ENCODE data around the gene COL13A1. TPM values are rescaled to one million over a fixed set of nuclear protein-coding genes. Genes with fewer than 3 reads are reported as not detected.

The COL13A1 gene
- total RNA-seq: 4.6 TPM

DNA sequence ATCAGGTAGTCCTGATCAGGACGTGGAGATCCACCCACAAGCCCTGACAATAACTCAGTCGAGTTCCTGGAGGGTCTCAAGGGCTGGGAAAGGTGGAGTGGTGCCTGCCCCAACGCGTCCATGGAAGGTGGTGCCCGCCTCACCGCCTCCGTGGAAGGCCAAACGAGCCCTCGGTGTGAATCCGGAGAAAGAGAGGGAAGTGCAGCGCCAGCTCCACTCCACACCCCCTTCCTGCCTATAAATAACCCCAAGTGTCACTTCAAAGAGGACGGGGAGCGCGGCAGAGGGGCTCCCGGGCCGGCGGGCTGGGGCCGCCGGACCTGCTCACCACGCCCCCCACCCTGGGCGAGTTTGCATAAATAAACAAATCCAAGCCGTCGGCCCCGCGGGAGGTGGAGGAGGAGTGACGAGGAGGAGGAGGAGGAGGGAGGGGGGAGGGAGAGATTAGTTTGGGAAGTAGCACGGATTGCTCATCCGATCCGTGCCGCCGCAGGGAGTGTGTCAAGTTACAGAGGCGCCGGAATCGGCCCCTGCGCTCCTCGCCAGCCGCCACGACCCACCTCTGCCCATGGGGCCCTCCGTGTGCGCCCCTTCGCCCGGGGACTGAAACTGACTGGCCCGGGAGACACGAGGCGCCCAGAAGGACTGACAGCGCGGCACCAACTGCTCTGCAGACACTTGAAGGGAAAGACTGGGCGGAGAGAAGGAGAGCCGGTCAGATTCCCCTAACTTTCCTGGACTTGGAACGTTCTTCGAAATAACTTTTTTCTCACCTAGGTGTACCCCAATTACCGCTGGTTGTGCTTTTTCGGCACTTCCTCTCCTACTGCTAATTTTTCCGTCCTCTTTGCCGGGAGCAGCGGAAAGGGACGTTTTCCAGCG, at the start of gene COL13A1:
Gene COL13A1, plus strand, starts transcription at position 473 of the 882 bp plus-strand sequence. CDS start 518 bp downstream, outside the sequence.
- DNase-seq: peak; percentile 74

DNA sequence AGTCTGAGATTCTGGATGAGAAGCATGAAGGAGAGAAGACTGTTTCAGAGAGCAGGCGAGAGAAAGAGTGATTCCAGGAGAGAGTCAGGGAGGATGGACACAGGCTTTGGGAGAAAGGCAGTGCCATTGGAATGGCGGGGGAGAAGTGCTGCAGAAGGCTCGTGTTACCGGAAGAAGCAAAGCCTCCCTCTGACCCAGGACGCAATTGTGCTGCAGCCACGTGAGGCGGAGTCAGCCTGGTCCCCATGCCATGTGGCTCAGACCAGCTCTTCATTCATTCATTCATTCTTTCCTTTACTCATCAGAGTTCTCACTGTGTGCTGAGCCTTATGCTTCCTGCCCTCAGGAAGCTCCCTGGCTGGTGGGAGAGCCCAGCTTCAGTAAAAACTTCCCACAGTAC, 49.2 kb upstream of the COL13A1 start:
- no peak for DNase-seq

DNA sequence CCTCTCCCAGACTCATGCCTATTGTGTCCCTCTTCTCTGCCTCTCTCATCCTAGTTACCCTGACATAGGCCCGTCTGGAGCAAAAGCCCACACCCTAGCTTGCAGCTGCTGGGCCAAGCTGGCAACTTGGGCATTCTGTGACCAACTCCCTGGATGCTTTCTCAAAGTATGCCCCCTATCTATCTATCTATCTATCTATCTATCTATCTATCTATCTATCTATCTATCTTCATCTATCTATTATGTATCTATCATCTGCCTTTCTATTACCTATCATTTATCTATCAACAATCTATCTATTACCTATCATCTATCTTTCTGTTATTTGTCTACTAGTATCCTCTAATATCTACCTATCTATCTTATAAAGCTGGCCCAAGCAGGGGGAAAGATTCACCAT, 45.4 kb upstream of the COL13A1 start:
- DNase-seq: no peak

DNA sequence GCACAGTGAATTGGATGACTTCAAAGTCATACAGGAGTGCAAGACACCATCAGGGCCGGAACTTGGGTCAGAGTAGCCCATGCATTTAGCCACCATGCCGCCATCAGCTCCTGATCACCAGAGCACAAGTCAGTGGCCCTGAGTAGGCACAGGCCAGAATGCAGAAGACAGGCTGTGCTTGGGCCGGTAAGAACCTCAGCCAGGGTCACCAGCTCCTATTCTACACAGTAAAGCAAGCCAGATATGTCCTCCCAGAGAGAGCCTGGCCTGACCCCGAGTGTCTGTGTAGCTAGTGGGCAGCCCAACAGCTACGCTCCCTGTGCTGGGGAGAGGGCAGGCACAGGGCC, 44.5 kb upstream of the COL13A1 start:
- no peak for DNase-seq

DNA sequence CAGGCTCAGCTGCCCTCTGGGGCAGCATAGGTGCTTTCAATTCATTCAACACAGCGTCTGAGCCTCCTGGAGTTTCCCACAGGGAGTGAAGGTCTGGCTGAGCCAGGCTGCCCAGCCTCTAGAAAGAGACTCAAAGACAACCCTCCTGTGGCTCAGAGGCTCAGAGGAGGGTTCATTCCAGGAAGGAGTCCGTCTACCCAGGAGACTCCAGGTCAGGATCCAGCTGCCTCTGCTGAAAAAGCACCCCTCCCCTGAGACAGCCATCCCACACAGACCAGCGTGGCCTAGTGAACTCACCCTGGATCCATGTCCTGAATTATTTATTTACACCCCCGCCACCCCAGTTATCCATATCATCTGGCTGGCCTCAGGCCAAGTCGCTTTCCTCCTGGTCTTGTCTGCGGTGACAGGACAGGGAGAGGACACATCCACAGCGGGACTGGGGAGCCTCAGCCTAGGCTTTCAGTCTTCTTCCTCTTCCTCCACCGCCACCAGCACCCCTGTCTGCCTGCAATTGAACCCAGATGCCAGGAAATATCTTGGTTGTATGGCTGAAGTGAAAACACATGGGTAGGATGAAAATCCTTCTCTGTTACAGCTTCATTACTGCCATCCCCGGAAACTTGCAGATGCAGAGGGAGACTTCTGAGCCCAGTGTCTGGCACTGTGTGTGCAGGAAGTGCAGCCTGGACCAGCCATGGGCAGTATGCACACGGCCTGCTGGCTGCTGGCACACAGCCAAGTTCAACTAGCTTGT, 44.0 kb upstream of the COL13A1 start:
- peak; percentile 77 for DNase-seq

DNA sequence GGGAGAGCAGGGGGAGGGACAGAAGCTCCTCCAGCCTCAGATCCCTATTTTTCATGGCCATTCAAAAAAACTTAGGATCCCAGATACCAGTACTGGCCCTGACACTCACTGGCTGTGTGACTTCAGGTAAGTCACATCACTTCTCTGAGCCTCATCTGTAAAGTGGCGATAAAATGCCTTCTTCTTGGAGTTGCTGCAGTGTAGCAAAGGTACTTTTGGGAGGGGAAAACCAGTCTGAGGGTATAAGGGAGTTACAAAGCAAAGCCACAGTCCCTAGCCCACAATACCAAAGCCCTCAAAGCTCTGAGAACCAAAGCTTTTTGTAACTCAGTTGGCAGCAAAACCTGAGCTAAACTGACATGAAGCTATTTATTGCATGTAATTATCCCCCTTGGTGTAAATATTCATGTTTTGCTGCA, 43.4 kb upstream of the COL13A1 start:
- DNase-seq: no peak

DNA sequence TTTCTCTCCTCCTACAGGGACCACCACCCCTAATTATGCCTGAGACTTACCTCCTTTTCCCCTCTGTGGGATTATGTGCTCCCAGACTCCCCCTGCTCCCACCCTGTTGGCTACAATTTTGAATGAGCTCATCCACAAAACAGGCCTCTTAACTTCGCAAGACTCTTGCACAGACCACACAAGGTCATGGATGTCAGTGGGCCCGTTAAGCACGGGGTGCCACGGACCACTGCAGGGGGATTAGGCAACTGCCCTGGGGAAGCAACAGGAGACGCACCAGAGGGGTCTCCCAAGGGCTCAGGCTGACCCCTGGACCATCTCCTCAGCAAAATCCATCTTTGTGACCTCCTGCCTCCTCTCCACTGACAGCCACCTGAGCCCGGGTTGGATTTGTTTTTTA, 42.1 kb upstream of the COL13A1 start:
- DNase-seq: no peak

DNA sequence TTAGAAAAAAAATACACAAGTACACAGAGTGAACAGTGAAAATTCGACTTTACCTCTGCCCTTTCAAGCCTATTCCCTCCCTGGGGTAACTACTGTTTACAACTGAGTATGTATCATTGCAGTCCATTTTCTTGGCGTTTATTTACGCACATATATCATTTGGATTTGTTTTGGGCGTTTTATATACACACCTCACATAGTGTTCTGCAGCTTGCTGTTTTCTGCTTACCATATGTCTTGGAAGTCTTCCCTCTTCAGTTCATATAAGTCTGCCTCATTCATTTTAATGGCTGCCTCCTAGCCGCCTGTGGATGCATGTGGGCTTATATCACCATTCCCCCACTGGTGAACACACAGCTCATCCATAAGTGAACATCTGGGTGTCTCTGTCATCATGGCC, 41.6 kb upstream of the COL13A1 start:
- DNase-seq: peak; percentile 67

DNA sequence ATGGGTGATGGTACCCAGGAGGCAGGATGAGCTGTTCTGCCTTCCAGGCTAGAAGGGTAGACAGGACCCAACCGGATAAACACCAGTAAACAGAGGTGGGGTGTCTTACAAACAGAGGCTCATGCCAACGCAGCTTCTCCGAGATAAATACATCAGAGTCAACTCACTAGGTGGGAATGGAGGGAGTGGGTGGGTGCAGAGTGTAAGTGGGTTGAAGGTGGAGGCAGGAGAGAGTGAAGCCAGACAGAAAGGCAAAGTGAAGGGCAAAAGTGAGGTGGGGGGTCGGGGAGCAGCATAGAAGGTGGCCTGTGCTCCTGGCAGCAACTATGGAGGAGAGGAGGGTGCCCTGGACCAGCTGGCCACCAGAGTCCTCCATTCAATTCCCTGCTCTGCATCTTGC, 40.4 kb upstream of the COL13A1 start:
- no peak for DNase-seq

DNA sequence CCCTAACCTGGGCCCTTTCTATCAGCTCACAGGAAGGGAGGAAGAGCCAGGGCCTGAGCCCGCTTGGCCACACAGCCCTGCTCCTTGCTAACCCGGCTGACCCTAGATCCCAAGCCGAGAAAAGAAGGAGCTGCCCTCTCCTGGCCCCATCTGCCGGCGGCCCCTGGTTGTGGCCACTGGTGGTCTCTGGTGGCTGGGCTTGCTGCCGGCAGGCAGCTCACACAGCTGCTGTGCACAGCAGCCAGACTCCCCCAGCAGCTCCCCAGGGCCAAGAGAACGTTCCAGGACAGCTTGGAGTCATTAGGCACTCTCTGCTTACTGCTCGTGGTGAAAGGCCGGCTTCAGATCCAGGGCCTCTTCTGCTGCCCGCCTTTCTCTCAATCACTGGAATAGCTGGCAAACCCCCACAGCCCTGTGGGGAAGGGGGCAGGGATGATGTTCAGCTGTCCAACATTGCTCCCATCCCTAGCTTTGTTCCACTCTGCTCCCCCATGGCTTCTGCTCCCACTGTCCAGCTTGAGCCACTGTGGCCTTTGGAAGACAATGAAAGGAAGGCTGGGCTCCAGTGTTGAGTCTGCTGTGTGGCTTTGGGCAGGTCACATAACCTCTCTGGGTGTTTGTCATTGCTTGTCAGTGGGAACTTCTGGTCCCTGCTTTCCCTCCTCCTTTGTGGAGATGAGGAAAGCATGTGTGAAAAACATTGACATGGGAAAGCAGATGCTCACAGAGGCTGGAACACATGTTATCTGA, 35.4 kb upstream of the COL13A1 start:
- DNase-seq: peak; percentile 91

DNA sequence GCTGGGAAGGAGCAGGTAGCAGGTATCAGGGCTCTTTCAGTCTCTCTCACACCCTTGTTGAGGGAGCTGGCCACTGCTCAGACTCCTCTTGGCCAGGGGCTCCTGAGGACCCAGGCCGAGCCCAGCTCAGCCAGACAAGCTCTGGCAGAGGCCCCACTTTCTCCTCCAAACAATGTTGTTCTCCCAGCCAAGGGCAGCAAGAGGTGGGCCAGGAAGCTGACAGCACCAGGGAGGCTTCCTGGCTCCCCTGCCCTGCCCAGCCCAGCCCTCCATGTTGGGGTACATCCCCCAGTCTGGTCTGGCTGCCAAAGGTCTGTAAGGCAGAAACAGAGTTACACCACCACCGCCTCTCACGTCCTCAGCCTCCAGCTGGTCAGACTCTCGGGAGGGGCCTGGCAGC, 33.9 kb upstream of the COL13A1 start:
- DNase-seq: no peak

DNA sequence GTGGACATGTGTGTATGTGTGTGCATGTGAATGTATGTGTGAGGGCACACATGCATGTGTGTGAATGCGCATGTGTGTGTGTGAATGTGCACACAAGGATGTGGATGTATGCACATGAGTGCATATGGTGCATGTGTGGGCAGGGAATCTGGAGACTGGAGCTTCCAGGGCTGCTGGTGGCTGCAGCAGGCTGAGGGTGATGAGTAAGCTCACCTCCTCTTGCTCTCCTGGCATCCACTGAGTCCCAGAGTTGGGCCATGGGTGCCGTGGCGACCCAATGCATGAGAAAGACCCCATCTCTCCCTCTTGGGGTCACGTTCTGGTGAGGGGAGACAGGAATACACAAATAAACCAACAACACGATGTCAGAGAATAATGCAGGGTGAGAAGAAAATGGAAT, 33.3 kb upstream of the COL13A1 start:
- DNase-seq: no peak

DNA sequence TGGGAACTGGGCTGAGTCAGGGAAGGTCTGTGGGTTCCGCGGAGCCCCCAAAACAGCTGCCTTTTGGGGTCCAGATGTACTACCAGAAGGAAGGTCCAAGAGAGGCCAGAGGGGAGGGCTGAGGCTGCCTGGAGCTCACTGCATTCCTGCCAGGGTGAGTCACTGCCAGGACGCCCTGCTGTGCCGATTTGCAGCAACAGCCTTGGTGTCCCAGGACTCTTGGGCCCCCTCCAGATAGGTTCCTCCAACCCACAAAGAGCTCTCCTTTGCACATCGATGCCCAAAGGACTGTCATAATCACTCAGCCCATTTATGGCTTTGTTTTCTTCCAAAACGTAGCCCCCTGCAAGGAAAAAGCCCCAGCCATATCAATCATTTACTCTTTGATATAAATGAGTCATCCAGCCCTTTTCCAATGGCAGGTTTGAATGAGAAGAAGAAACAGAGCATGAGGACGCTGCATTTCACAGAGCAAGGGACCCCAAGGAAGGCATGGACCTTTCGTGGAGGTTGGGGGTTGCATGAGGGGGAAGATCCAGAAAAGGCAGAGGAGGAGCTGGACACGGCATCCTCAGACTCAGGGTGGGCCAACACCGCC, 32.2 kb upstream of the COL13A1 start:
- no peak for DNase-seq

DNA sequence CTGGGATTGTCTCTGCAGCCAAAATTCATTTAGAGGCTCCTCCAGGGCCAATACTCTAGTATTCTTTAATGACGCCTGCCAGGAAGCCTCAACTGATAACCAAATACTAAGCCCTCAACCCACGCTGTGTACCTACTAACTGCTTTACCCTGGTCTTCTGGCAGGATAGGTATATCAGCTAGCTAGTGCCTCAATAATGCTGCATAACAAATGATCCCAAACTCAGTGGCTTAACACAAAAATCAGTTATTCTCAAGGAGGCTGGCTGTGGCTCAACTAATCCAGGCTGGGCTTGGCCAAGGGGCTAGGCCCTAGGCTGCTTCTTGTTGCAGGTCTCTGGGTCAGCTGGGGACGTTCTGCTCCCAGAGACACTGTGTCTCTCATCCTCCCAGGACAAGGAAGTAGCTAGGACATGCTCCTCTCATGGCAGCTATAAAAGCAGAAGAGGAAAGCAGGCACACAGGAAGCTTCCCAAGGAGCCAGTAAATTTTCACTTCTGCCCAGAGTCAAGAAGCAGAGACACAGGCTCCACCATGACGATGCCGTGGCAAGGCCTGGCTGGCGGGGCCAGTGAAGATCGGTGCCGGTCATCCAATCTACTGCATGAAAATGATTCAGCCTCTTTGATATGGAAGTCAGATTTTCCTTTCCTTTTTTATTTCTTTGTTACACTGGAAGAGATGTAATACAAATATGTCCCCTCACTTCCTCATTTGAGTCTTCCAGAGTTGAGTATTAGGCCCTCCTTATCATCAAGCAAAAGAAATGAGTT, 28.6 kb upstream of the COL13A1 start:
- no peak for DNase-seq

DNA sequence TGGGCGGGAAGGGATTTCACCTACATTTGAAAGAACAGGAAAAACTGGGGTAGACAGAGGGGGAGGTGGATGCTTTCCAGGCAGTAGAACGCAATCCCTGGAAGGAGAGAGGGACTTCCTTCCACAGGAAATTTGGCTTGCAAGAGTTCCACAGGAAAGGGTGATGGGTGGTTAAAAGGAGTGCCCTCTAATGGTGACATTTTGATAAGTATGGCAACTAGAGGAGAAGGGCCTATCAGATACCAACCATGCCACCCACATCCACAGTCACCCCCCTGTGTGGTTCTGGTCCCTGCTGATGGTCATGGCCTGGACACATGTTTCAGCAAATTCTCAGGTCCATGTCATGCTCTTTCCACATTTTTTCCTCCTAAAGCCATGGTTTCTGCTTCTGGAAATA, 27.1 kb upstream of the COL13A1 start:
- DNase-seq: no peak

DNA sequence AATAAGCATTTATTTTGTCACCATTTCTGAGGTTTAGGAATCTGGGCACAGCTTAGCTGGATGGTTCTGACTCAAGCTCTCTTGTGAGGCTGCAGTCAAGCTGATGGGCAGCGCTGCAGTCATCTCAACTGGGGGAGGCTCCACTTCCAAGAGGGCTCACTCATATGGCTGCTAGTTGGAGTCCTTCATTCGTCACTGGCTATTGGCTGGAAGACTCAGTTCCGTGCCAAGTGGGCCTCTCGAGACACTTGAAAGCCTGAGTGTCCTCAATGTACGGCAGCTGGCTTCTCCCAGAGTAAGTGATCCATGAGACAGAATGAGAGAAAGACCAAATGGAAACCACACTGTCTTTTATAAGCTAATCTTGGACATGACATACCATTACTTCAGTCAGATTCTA, 21.6 kb upstream of the COL13A1 start:
- peak; percentile 81 for DNase-seq

DNA sequence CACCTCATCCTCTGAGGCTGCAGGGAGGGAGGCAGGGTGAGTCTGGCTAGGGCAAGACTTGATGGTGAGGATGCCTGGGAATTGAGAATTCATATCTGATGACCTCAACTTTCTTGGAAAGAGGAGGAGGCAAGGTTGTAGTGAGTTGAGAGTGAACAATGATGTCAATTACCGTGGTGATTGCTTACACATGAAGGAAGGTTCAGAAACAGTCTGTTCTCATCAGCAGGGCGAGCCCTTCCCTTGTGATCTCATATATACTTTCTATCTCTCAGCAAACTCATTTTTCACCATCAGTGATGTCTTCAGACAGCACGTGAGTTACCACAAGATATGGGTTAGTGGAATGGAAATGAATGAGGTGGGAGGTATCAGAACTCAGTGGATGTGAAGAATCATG, 20.1 kb upstream of the COL13A1 start:
- DNase-seq: no peak

DNA sequence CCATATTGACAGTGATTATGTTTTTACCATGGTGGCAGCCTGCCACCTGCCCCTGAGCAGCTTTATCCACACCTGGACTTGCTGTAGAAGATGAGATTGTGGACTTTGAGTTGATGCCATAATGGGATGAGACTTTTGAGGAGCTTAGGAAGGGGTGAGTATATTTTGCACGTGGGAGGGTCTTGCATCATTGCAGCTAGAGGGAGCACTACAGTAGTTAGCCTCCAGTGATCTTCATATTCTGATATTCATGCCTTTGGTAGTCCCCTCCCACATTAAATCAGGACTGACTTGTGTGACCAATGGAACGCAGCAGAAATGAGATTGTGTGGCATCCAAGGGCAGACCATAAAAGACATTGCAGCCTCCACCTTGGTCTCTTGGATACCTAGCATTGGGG, 18.2 kb upstream of the COL13A1 start:
- DNase-seq: no peak

DNA sequence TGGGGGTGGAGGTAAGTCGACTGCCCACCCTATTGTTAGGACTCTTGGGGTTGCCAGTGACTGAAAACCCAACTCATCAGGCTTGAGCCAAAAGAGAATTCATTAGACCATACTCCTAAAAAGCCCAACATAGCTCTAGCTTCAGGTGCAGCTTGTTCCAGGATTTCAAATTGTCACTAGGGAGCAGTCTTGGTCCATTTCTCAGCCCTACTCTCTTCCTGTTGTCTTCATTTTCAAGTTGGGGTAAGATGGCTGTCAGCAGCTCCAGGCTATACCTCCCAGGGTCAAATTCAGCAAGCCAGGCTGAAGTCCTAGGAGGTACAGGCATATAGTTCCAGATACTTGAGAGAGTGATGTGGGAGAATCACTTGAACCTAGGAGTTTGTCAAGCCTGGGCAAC, 14.9 kb upstream of the COL13A1 start:
- DNase-seq: no peak

DNA sequence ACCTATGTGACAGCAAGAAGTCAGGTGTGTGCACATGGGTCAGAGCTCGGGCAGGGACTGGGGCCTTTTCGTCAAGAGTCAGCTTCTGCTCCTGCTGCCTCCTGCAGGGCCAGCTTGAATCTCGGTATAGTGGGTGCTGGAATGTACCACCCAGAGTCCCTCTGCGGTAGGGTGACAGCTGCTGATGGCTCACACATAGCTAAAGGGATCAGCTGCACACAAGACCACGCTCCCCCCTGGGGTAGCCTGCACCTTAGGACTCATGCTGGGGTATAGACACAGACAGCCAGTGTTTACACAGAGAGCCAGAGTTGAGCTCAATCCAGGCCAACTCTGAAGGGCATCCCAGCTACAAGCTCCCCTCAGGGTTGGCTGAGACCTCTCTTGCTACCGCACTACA, 14.0 kb upstream of the COL13A1 start:
- DNase-seq: no peak

DNA sequence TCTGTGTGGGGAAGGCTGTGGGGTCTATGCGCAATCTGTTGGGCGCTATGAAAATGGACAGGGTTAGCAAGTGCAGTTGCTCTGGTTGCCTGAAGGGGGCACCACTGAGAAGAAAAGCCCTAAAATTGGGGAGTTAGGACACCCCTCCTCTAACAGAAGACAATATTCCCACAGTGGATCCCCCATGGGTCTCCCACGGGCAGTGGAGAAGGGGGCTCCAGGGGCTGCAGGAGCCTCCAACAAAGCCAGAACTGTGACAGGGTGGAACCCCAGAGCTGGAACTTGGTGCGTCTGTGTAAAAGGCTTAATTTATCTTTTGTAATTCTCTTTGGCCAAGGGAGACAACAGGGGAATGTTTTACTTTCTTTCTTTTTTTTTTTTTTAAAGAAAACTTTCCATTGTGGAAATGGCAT, 12.5 kb upstream of the COL13A1 start:
- no peak for DNase-seq

DNA sequence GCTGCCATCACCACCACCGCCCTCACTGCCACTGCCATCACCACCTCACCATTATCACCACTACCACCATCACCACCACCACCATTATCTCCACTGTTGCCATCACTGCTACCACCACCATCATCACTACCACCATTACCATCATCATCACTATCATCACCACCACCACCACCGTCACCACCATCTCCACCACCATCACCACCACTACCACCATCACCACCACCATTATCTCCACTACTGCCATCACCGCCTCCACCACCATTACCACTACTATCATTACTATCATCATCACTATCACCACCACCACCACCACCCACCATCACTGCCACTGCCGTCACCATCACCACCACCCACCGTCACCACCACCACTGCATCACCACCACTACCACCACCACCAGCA, 9.9 kb upstream of the COL13A1 start:
- no peak for DNase-seq

All from tongue (tissue), 2 donors.